T1000 (cell line): ENCODE measurements around the gene PEPD.

ENCODE experiments used
- DNase-seq: peaks from one replicate; lab custom pipeline; 2025; ENCODE audit warnings: mixed read lengths; lab: John Stamatoyannopoulos, UW

The PEPD gene

GRCh38 chr19:33407716-33408115 lies 113.9 kb downstream of the PEPD start:
- DNase-seq = no peak

- no peak for DNase-seq
Observed at GRCh38 chr19:33407140-33407551, 114.4 kb downstream of the PEPD start.

- peak; percentile 54 for DNase-seq
Observed at GRCh38 chr19:33406521-33407139, 115.0 kb downstream of the PEPD start.

DNA sequence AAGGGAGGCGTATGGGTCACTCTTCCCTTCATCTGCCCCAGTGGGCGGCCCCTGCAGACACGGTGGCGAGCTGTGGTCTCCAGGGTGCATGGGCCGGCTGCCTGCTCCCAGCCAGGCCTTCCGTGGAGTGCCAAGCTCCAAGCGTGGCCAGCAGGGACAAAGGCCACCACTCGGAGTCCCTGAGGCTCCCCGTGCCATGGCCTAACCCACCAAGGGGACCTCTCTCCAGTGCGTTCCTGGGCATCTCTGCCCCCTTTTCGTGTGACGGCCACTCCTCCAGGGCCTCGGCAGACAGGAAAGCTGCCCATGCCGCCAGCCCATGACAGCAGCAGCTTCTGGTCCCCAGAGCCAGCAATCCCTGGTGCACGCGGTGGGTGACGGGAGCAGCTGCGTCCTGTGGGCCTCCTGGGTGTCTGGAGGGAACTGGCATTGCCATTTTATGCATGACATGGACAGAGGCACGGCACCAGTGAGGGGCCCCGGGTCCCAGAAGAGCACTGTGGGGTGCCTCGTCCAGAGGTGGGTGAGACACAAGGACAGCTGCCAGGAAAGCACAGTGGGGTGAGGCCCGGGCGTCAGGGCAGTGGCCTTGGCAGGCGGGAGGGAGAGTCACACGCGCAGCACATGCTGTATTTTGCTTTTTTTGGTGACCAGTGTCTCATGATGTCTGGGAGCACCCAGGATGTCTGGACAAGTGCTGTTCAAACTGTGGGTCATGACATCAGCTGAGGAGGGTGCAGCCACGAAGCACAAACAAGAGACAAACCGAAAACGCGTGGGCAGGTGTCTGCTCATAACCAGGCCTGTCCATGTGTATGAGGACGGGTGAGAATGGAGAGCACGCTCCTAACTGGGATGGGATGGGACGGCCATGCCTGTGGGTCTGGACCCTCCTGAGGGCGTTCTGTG lies 115.8 kb downstream of the PEPD start:
- DNase-seq = no peak

DNA sequence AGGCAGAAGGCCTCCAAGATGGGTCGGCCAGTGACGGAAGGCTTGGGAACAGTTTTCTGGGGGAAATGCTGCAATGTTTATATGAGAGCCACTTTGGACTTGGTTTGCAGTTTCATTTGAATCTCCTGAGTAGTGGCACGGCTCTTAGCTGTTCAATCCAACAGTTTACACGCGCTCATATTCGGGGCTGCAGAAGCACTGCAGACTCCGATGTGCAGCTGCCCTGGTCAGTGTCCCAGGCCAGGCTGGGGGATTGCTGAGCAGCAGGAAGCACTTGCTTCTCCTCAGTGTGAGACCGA lies 116.4 kb downstream of the PEPD start:
- no peak for DNase-seq

DNA sequence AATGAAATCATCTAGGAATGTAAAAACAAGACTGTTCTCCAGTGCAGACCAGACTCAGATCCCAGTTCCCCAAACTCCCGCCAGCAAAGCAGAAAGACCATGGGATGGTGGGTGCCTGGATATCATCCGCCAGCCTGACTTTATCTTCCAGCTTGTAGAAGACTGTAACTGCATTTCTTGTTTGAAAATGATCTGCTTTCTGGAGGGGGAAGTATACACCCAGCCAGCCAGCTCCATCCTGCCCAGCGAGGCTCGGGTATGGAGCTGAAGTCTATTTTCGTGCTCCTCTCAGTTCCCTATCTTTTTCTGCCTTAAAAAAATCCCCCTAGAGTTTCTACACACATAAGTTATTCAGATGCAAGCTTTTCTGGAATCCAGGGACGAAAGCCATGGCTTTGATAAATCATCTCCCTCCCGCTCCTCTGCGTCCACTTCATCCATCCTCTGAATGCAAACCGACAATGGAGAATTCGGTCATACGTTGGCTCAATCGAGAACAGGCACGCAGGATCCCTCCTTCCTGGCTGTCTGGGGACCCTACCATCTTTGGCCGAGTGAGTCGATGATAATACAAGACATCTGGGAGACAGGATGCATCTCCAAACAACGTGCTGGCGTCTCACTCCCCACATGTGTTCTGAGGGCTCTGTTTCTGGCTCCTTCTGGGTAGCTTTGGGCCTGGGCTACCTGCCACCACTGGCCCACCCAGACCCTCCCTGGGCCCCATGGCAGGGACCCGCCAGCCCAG lies 116.9 kb downstream of the PEPD start:
- DNase-seq = no peak

- DNase-seq = no peak
Observed at GRCh38 chr19:33403973-33404304, 117.7 kb downstream of the PEPD start.

- no peak for DNase-seq
Observed at GRCh38 chr19:33403221-33403972, 118.2 kb downstream of the PEPD start.

- no peak for DNase-seq
Observed at GRCh38 chr19:33402421-33403220, 119.0 kb downstream of the PEPD start.

- no peak for DNase-seq
Observed at GRCh38 chr19:33401683-33402420, 119.7 kb downstream of the PEPD start.

GRCh38 chr19:33400856-33401682 lies 120.5 kb downstream of the PEPD start:
- no peak for DNase-seq

DNA sequence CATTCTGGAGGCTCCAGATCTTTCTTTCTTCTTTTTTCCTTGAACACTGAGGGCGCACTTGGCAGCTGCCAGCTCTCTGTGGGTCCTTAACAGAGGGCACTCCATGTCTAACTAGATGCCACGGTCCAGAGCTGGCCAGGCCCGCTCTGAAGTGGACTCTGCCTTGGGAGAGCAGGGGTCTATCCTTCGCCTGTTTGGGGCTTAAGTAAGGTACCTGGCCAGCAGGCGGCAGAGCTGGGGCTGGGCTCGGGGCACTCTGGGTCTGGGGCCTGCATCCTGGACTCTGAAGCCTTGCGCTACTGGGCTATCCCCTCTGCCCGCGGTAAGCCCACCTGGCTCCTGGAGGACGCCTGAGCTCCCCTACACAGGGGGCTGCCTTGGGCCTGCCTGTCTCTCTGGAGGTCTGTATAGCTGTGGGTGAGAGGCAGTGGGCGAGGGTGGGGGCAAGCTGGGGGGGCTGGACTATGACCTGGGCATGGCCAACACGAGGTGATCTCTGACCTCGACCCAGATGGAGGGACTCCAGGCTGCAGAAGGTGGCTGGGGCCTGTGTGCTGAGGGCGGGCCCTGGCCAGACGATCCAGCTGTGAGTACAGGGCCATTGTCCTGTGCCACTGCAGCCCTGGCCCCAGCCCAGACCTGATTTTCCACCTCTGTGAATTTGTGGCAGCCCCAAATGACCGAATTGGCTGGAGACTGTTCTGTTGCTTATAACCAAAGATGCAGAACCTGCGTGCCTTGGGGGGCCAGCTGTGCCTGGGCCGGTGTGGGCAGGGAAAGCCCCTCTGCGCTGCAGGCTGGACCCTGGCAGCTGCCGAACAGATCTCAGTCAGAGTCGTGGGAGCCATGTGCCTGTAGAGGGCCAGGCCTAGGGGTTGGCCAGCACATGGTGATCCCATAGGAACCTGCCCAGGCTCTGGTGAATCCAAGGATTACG lies 121.6 kb downstream of the PEPD start:
- no peak for DNase-seq

- no peak for DNase-seq
Observed at GRCh38 chr19:33399081-33399744, 122.4 kb downstream of the PEPD start.

DNA sequence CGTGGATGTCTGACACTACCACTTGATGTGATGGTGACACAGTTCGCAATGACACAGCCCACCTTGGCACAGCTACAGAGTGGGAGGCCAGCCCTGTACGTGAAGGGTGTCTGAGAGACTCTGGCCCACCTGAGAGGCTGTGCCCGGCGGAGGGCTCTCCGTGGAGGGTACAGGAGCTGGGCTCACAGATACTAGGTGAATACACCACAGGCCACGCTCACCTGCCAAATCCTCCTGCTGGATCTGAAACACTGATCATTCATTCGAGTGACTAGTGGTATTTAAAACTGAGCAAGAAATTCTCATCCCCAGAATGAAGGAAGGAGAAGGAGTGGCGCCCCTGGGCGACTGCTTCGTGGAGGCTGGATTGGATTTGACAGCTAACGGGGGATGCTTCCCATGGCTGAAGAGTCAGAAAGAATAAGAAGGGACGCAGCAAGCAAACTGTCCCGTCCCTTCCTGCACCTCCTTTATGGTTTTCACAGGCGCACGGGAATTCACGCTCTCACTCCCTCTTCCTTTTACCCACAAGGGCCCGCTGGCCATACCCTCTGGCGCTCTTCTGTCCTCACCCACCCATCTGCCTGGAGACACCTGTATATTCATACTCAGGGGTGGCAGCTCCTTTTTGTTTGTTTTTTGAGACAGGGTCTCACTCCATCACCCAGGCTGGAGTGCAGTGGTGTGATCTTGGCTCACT lies 123.1 kb downstream of the PEPD start:
- no peak for DNase-seq

DNA sequence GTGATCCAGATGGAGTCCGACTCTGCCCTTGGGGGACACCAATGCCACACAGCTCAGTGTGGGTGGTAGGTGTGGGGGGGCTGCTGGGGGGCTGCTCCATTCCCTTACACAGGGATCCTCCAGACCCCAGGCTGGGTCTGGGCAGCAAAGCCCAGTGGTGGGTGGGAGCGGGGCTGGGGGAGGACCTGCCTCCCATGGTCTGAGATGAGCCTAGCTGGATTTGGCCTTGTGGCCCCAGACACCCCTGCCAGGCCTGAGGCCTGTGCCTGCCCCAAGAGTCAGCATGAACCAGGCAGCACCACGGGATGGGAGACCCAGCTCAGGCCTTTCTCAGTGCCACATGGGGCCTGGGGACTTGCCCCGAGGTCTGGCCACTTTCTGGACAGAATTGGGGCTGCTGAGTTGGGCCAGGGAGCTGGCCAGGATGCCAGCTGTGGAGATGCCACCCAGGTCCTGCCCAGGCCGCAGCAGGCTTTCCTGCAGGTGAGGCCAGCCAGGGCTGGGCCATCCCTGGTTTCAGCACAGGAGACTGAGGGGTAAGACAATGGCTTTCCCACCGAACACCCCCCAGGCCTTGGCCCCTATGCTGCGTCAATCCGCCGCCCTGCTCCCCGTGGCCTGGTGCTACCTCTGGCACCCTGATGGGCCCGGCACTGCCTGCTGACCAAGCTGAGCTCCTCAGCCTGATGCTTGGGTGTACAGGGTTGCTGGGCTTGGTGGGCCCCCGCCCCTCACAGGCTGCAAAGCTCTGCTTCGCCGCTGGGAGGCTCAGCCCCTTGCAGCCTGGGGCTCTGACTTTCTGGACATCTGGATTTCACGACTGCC lies 123.8 kb downstream of the PEPD start:
- no peak for DNase-seq

GRCh38 chr19:33396701-33397535 lies 124.7 kb downstream of the PEPD start:
- DNase-seq = peak; percentile 18
